GM12892 (cell line): Measurements from ENCODE around the gene RASSF8.
"Not testable (repeated sequence)": the region's sequence is repeated elsewhere in the genome, so short reads cannot be mapped to it uniquely, and the experiment has no call there.

Source experiments
- DNase-seq: peaks from one replicate; pipeline ENCODE4 v3.0.0; 2011; ENCODE audit not compliant: insufficient read length
- FAIRE-seq: peaks from 2 replicates; lab custom pipeline; 2011; peaks lifted over from hg19 to GRCh38; lab: Jason Lieb, UNC
- POLR2A ChIP-seq: IDR thresholded peaks from 2 replicates; pipeline ENCODE4 v1.6.1; 2011; ENCODE audit warnings: low read depth, low read length, control low read depth
- POLR2AphosphoS5 ChIP-seq: IDR thresholded peaks from 2 replicates; pipeline ENCODE4 v1.6.1; 2011; ENCODE audit warnings: low read depth, low read length, control low read depth
- TAF1 ChIP-seq: IDR thresholded peaks from 2 replicates; pipeline ENCODE4 v1.6.1; 2011; ENCODE audit warnings: low read depth, mild to moderate bottlenecking, control low read depth, low read length, borderline replicate concordance

Gene RASSF8

DNA sequence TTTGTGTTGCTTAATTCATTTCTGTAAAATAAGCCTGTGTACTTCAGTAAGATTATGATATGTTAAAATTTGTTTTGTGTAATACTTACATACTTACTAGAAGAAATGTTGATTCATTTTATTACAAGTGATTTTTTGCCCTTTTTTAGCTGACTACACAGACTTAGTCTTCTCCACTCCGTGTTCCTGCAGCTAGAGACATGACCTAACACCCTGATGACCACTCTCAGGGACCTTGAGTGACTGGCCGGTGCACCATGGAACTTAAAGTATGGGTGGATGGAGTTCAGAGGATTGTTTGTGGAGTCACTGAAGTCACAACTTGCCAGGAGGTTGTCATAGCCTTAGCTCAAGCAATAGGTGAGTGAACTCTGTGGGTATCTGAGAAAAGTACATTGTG is 96.6 kb downstream of the RASSF8 start:
- TF ChIP-seq POLR2AphosphoS5 (no peak), TAF1 (no peak), POLR2A (no peak)
- DNase-seq (no peak), FAIRE-seq (no peak)

GRCh38 chr12:26056335-26056734 is 97.9 kb downstream of the RASSF8 start:
- no peak for DNase-seq
- no peak for FAIRE-seq
- no peak for TF ChIP-seq POLR2AphosphoS5
- TF ChIP-seq TAF1 = no peak
- TF ChIP-seq POLR2A = no peak

- not testable (repeated sequence) for FAIRE-seq, DNase-seq
These were observed 98.8 kb downstream of the RASSF8 start for GRCh38 chr12:26057271-26057670.

GRCh38 chr12:26058308-26058707 is 99.8 kb downstream of the RASSF8 start:
- TF ChIP-seq POLR2AphosphoS5 (no peak), TAF1 (no peak), POLR2A (no peak)
- no peak for DNase-seq
- FAIRE-seq = no peak

DNA sequence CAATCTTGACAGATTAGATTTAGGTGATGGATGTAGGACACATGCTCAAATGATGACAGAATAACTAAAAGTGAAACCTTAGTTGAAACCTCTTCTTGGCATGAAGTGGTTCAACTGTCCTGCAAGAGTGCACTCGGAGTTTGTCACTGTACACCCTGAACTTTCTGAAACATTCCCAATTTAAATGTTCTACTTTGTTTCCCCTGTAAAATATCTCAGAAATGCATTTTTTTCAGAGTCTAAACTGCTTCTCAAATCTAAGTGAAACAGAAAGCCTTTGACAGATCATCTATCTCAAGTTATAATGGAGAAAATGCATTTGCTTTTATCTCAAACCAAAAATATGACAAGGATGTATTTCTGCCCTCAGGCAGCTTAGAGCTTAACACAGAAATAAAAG is 100.3 kb downstream of the RASSF8 start:
- peak; percentile 84 for FAIRE-seq

GRCh38 chr12:26062006-26062405 is 103.5 kb downstream of the RASSF8 start:
- no peak for DNase-seq
- no peak for FAIRE-seq
- TF ChIP-seq TAF1 (no peak), POLR2AphosphoS5 (no peak), POLR2A (no peak)

More for the DNA sequence above, 100.3 kb downstream of the RASSF8 start:
- no peak for DNase-seq
- TF ChIP-seq POLR2AphosphoS5 (no peak), TAF1 (no peak), POLR2A (no peak)

- DNase-seq = no peak
- no peak for TF ChIP-seq POLR2AphosphoS5
- no peak for TF ChIP-seq POLR2A
- no peak for TF ChIP-seq TAF1
- FAIRE-seq = no peak
These were observed 104.1 kb downstream of the RASSF8 start for GRCh38 chr12:26062566-26062965.

GRCh38 chr12:26065451-26065850 is 107.0 kb downstream of the RASSF8 start:
- no peak for FAIRE-seq
- no peak for DNase-seq
- TF ChIP-seq POLR2AphosphoS5 = no peak
- TF ChIP-seq POLR2A = no peak
- TF ChIP-seq TAF1 = no peak

- FAIRE-seq (no peak), DNase-seq (no peak)
- no peak for TF ChIP-seq TAF1
- TF ChIP-seq POLR2AphosphoS5 = no peak
- no peak for TF ChIP-seq POLR2A
These were observed 110.0 kb downstream of the RASSF8 start for GRCh38 chr12:26068503-26068902.

DNA sequence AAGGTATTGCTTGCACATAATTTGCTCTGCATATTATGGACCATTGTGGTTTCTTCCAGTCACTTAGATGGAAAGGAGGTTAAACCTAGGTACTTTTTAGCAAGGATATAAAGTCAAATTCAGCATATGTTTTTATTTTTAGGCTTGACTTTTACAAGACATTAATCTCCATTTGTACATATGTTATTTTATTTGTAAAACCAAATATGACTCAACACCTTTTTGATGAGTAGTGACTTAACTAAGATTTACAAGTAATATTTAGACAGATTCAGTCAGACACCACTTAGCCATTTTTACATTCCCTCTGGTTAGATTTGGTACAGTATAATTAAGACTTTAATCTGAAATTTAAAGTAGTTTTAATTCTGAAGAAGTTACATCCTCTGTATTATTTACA is 111.3 kb downstream of the RASSF8 start:
- no peak for DNase-seq
- TF ChIP-seq POLR2AphosphoS5 (no peak), POLR2A (no peak), TAF1 (no peak)
- FAIRE-seq = no peak

- no peak for TF ChIP-seq POLR2AphosphoS5
- TF ChIP-seq POLR2A = no peak
- TF ChIP-seq TAF1 = no peak
- FAIRE-seq (no peak), DNase-seq (no peak)
These were observed 119.6 kb downstream of the RASSF8 start for GRCh38 chr12:26077915-26078702.

- FAIRE-seq (no peak), DNase-seq (no peak)
- TF ChIP-seq POLR2A (no peak), POLR2AphosphoS5 (no peak)
These were observed 122.4 kb downstream of the RASSF8 start for GRCh38 chr12:26080911-26081310.
